ENCODE measurements around the gene TAOK2. TPM values are rescaled to one million over a fixed set of nuclear protein-coding genes. Genes with fewer than 3 reads are reported as not detected.

Gene TAOK2
- total and polyA plus RNA-seq, 2 experiments from 2014 or later, result 24.5 to 33.4 TPM

GRCh38 chr16:29983420-29984136 is 9.9 kb downstream of the TAOK2 start:
- WGBS (ENCODE audit: low lambda C conversion rate, missing lambda C conversion rate), result 99% methylated on average over 12 of the region's 12 CpGs
- Histone ChIP-seq H3K79me2 (no peaks in the 10 kb centered on the region), H3K4me2 (no peak overlapping the region), H4K20me1 (ENCODE audit: insufficient read depth, poor library complexity, severe bottlenecking) (no peaks in the 10 kb centered on the region), H3K27me3 (no peaks in the 10 kb centered on the region), H3K9me2 (replicated peaks; ENCODE audit: insufficient read depth) (no peaks in the 10 kb centered on the region), H2AFZ (no peak overlapping the region), H3K27ac (no peak overlapping the region), H3K4me3 (no peak overlapping the region), H3K4me1 (ENCODE audit: insufficient read depth) (no peaks in the 10 kb centered on the region), H3K36me3 (replicated peaks; ENCODE audit: insufficient read depth, low read depth) (no peaks in the 10 kb centered on the region), H3K9me3 (ENCODE audit: low read depth) (no peaks in the 10 kb centered on the region)
- TF ChIP-seq EZH2phosphoT487 (IDR thresholded peaks at IDR 0.05; ENCODE audit: low read depth, severe bottlenecking, unreplicated experiment), result no peak
- TF ChIP-seq, protein P1, sequence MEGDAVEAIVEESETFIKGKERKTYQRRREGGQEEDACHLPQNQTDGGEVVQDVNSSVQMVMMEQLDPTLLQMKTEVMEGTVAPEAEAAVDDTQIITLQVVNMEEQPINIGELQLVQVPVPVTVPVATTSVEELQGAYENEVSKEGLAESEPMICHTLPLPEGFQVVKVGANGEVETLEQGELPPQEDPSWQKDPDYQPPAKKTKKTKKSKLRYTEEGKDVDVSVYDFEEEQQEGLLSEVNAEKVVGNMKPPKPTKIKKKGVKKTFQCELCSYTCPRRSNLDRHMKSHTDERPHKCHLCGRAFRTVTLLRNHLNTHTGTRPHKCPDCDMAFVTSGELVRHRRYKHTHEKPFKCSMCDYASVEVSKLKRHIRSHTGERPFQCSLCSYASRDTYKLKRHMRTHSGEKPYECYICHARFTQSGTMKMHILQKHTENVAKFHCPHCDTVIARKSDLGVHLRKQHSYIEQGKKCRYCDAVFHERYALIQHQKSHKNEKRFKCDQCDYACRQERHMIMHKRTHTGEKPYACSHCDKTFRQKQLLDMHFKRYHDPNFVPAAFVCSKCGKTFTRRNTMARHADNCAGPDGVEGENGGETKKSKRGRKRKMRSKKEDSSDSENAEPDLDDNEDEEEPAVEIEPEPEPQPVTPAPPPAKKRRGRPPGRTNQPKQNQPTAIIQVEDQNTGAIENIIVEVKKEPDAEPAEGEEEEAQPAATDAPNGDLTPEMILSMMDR (IDR thresholded peaks at IDR 0.05; ENCODE audit: poor library complexity), result no peak
- TF ChIP-seq EZH2 (IDR thresholded peaks at IDR 0.05; ENCODE audit: borderline replicate concordance), result no peak
- DNase-seq (ENCODE audit: low spot score), result no peak

GRCh38 chr16:29984137-29984763 is 10.6 kb downstream of the TAOK2 start:
- no peak overlapping the region for H3K4me2 ChIP-seq
- no peaks in the 10 kb centered on the region for H3K4me1 ChIP-seq (ENCODE audit: insufficient read depth)
- H3K27ac ChIP-seq, result no peak overlapping the region
- H3K4me3 ChIP-seq, result no peak overlapping the region
- H3K9me2 ChIP-seq (replicated peaks; ENCODE audit: insufficient read depth), result no peaks in the 10 kb centered on the region
- no peaks in the 10 kb centered on the region for H3K9me3 ChIP-seq (ENCODE audit: low read depth)
- no peak for DNase-seq (ENCODE audit: low spot score)
- no peaks in the 10 kb centered on the region for H3K36me3 ChIP-seq (replicated peaks; ENCODE audit: insufficient read depth, low read depth)
- no peaks in the 10 kb centered on the region for H3K79me2 ChIP-seq
- H4K20me1 ChIP-seq (ENCODE audit: insufficient read depth, poor library complexity, severe bottlenecking), result no peaks in the 10 kb centered on the region
- H2AFZ ChIP-seq, result no peak overlapping the region
- 97% methylated on average over 6 of the region's 6 CpGs for WGBS (ENCODE audit: low lambda C conversion rate, missing lambda C conversion rate)
- TF ChIP-seq, protein P1 (IDR thresholded peaks at IDR 0.05; ENCODE audit: poor library complexity), result no peak
- TF ChIP-seq EZH2 (IDR thresholded peaks at IDR 0.05; ENCODE audit: borderline replicate concordance), result no peak
- no peak for TF ChIP-seq EZH2phosphoT487 (IDR thresholded peaks at IDR 0.05; ENCODE audit: low read depth, severe bottlenecking, unreplicated experiment)
- H3K27me3 ChIP-seq, result no peaks in the 10 kb centered on the region

DNA sequence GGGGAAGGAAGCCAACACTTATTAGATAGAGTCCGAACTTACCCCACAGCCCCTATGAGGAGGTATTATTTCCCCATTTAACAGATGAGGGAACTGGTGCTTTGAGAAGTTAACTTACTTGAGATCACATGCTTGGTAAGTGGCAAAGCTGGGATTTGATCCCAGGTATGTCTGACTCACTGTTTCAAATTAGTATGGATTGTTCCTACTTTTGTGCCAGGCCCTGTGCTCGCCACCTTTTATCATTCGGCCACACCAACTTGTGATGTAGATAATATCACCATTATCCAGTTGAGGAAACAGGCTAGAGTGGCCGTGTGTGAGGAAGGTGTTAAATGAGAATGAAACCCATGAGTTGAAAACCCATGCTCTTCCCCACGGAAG is 11.1 kb downstream of the TAOK2 start:
- Histone ChIP-seq H3K4me1 (ENCODE audit: insufficient read depth) (no peaks in the 10 kb centered on the region), H3K79me2 (no peaks in the 10 kb centered on the region), H3K4me2 (no peak overlapping the region), H3K9me2 (replicated peaks; ENCODE audit: insufficient read depth) (no peaks in the 10 kb centered on the region), H2AFZ (no peak overlapping the region), H4K20me1 (ENCODE audit: insufficient read depth, poor library complexity, severe bottlenecking) (no peaks in the 10 kb centered on the region), H3K27ac (no peak overlapping the region), H3K9me3 (ENCODE audit: low read depth) (no peaks in the 10 kb centered on the region), H3K4me3 (no peak overlapping the region), H3K36me3 (replicated peaks; ENCODE audit: insufficient read depth, low read depth) (no peaks in the 10 kb centered on the region), H3K27me3 (no peaks in the 10 kb centered on the region)
- TF ChIP-seq, protein P1 (IDR thresholded peaks at IDR 0.05; ENCODE audit: poor library complexity), result no peak
- no peak for TF ChIP-seq EZH2phosphoT487 (IDR thresholded peaks at IDR 0.05; ENCODE audit: low read depth, severe bottlenecking, unreplicated experiment)
- no peak for TF ChIP-seq EZH2 (IDR thresholded peaks at IDR 0.05; ENCODE audit: borderline replicate concordance)
- no peak for DNase-seq (ENCODE audit: low spot score)
- WGBS (ENCODE audit: low lambda C conversion rate, missing lambda C conversion rate), result 96% methylated on average over 5 of the region's 5 CpGs
